Upper lobe of right lung (tissue), 1 donor: ENCODE results near the gene SAMD3. TPM values are rescaled to one million over a fixed set of nuclear protein-coding genes. Genes with fewer than 3 reads are reported as not detected.

Experiments
- ATAC-seq: fragments of 200-7000 bp; cut with Tn5 transposase; one replicate; pipeline ENCODE4 v1.9.1; 2020; ENCODE audit warnings: mild to moderate bottlenecking, moderate library complexity
- DNase-seq: peaks from one replicate; pipeline ENCODE4 v3.0.0-alpha.2; 2020
- H3K27ac ChIP-seq: fragments of 200-600 bp; one replicate; pipeline ENCODE4 v1.8.0; 2022
- H3K27me3 ChIP-seq: fragments of 200-600 bp; one replicate; pipeline ENCODE4 v1.8.0; 2022; ENCODE audit warnings: mild to moderate bottlenecking
- H3K36me3 ChIP-seq: fragments of 200-600 bp; one replicate; pipeline ENCODE4 v1.8.0; 2022
- H3K4me1 ChIP-seq: fragments of 200-600 bp; one replicate; pipeline ENCODE4 v1.8.0; 2022
- H3K4me3 ChIP-seq: fragments of 200-600 bp; one replicate; pipeline ENCODE4 v1.8.0; 2022; ENCODE audit warnings: mild to moderate bottlenecking
- H3K9me3 ChIP-seq: fragments of 200-600 bp; one replicate; pipeline ENCODE4 v1.8.0; 2022
- CTCF ChIP-seq: fragments of 200-600 bp; IDR thresholded peaks from one replicate; pipeline ENCODE4 v1.8.0; 2022; ENCODE audit warnings: antibody characterized with exemption
- intact Hi-C: fragments of 100-400 bp; cut with DNase I; formaldehyde crosslinking; loops from one replicate; pipeline ENCODE4 v1.11.0; 2022
- total RNA-seq: library from RNA; stranded (reverse); fragmentation: NEBNext Ultra II Directional; extraction: Animal tissue kit (Norgen Biotek cat#: 25700); gene quantifications from one replicate; pipeline ENCODE4 v1.2.1, GENCODE V29; 2021
- donor health status: DM: no; HTN: yes; CAD: no; lungs with severe emphysema.

SAMD3 gene
- total RNA-seq, 1 donor from 2014 or later: 5.2 TPM

- H3K4me1 ChIP-seq: no peaks in the 10 kb centered on the region
- H3K4me3 ChIP-seq: no peak overlapping the region
- H3K36me3 ChIP-seq: no peaks in the 10 kb centered on the region
- no peaks in the 10 kb centered on the region for H3K27me3 ChIP-seq
- no peak for TF ChIP-seq CTCF
- DNase-seq (no peak), ATAC-seq (no peak)
- H3K27ac ChIP-seq: no peak overlapping the region
- intact Hi-C loops: no loop called here
- H3K9me3 ChIP-seq: no peaks in the 10 kb centered on the region
These were observed 74.6 kb downstream of the SAMD3 start for GRCh38 chr6:130148181-130148580.

- H3K36me3 ChIP-seq: no peaks in the 10 kb centered on the region
- H3K9me3 ChIP-seq: no peaks in the 10 kb centered on the region
- H3K27ac ChIP-seq: no peak overlapping the region
- no peaks in the 10 kb centered on the region for H3K4me1 ChIP-seq
- no peaks in the 10 kb centered on the region for H3K27me3 ChIP-seq
- H3K4me3 ChIP-seq: no peak overlapping the region
- ATAC-seq (no peak), DNase-seq (no peak)
- no peak for TF ChIP-seq CTCF
- intact Hi-C loops: no loop called here
These were observed 75.6 kb downstream of the SAMD3 start for GRCh38 chr6:130147111-130147510.

- no peak for DNase-seq
- H3K36me3 ChIP-seq: no peaks in the 10 kb centered on the region
- no peaks in the 10 kb centered on the region for H3K9me3 ChIP-seq
- intact Hi-C loops: no loop called here
- no peaks in the 10 kb centered on the region for H3K4me1 ChIP-seq
- no peak overlapping the region for H3K27ac ChIP-seq
- no peak overlapping the region for H3K4me3 ChIP-seq
- no peak for TF ChIP-seq CTCF
- no peak for ATAC-seq
- no peaks in the 10 kb centered on the region for H3K27me3 ChIP-seq
These were observed 79.0 kb downstream of the SAMD3 start for GRCh38 chr6:130143709-130144108.

GRCh38 chr6:130140084-130140483 lies 82.7 kb downstream of the SAMD3 start:
- intact Hi-C loops: no loop called here
- Histone ChIP-seq H3K9me3 (no peaks in the 10 kb centered on the region), H3K4me3 (no peak overlapping the region), H3K27me3 (no peaks in the 10 kb centered on the region), H3K36me3 (no peaks in the 10 kb centered on the region), H3K27ac (no peak overlapping the region), H3K4me1 (no peaks in the 10 kb centered on the region)
- no peak for TF ChIP-seq CTCF
- ATAC-seq (no peak), DNase-seq (no peak)

GRCh38 chr6:130138909-130139242 lies 83.9 kb downstream of the SAMD3 start:
- TF ChIP-seq CTCF: no peak
- ATAC-seq (no peak), DNase-seq (no peak)
- intact Hi-C loops: no loop called here
- Histone ChIP-seq H3K27me3 (no peaks in the 10 kb centered on the region), H3K36me3 (no peaks in the 10 kb centered on the region), H3K4me3 (no peak overlapping the region), H3K27ac (no peak overlapping the region), H3K9me3 (no peaks in the 10 kb centered on the region), H3K4me1 (no peaks in the 10 kb centered on the region)

GRCh38 chr6:130138116-130138908 lies 84.4 kb downstream of the SAMD3 start:
- ATAC-seq: no peak
- Histone ChIP-seq H3K36me3 (no peaks in the 10 kb centered on the region), H3K27ac (no peak overlapping the region), H3K27me3 (no peaks in the 10 kb centered on the region), H3K4me3 (no peak overlapping the region), H3K9me3 (no peaks in the 10 kb centered on the region), H3K4me1 (no peaks in the 10 kb centered on the region)
- no peak for DNase-seq
- intact Hi-C loops: no loop called here
- TF ChIP-seq CTCF: no peak
